Measurements from ENCODE around the gene ZNF556. TPM values are rescaled to one million over a fixed set of nuclear protein-coding genes. Genes with fewer than 3 reads are reported as not detected.

The ZNF556 gene
- total and polyA plus RNA-seq, 10 donors = under 0.01 to 0.27 (median 0.22) TPM; not detected in 5

DNA sequence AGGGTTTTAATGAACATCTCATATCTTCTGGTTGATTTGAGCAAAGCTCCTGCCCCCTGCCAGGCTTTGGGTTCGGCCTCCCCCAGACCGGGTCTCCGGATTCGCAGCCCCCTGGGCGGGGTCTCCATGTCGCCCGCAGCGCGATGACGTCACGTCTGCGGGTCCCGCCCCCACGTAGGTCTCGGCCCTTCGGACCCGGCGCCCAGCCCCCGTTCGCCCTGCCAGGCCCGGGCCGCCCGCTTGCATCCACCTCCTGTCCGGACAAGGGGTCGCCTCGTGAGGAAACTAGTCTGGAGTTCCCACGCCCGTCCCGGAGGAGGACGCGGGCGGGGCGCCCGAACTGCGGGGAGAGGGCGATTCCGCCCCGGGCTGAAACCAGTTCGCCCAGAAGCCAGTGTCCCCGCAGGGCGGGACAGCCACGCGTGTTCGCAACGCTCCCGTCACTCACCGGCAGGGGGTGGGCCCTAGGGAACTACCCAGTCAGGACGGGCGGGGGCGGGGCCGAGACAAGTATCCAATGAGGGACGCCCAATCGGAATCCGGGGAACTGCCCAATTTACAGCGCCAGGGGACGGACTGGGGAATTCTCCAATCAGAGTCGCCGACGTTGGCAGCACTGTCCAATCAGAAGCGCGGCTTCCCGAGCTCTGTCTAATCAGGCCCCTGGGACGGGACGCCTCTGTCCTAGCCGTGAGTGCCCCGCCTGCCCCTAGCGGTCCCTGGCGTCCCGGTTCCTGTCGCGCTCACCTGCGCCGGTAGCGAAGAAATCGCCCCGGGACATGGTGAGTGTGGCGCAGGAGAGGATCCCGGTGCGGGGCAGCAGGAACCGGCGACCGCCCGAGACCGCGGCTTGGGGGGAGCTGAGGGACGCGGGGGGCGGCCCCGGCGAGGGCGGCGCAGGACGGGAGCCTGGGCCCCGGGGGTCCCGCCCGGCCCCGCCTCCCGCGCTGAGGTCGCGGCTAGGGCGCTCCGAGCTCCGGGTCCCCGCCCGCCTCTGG, 26.0 kb upstream of the ZNF556 start, which contains the start of gene ZNF555:
Gene ZNF555 (plus strand): TSS at position 682 of the 998 bp plus-strand sequence. CDS start 98 bp downstream, at position 780.
- WGBS, 5 donors = 0 to 1% (median 1%) methylated on average over 44 to 106 of the region's 106 CpGs
- Histone ChIP-seq H3K36me3 (peaks cover 0 to 19% (median 0%) of the 10 kb centered on the region in 6 donors), H3K4me3 (peak within 1 kb of the TSS; percentile 74 to 93 (median 86)), H3K9me3 (peaks cover 3 to 53% (median 42%) of the 10 kb centered on the region in 8 donors), H3K4me1 (peaks cover 10 to 32% (median 18%) of the 10 kb centered on the region in 6 donors), H3K27ac (peak within 1 kb of the TSS; percentile 72 to 95 (median 90)), H3K27me3 (replicated peaks in 1 of 7) (no peaks in the 10 kb centered on the region)
- intact Hi-C loops (cut with DNase I; ENCODE audit: low total_unique reads) = no loop called here
- TF ChIP-seq CTCF (IDR thresholded peaks at IDR 0.05 in 8 of 11, conservative IDR thresholded peaks at IDR 0.05 in 3 of 11) (peak; percentile 52 to 85 (median 76)), POLR2A (IDR thresholded peaks at IDR 0.05) (no peak), POLR2AphosphoS5 (IDR thresholded peaks at IDR 0.05) (peak; percentile 80 to 88 (median 87))
- peak; percentile 98 for DNase-seq

GRCh38 chr19:2841855-2842574, 25.1 kb upstream of the ZNF556 start:
- TF ChIP-seq POLR2AphosphoS5 (IDR thresholded peaks at IDR 0.05) = no peak
- no peak for TF ChIP-seq CTCF (IDR thresholded peaks at IDR 0.05 in 8 of 11, conservative IDR thresholded peaks at IDR 0.05 in 3 of 11)
- no peak for TF ChIP-seq POLR2A (IDR thresholded peaks at IDR 0.05)
- Histone ChIP-seq H3K36me3 (peaks cover 0 to 23% (median 0%) of the 10 kb centered on the region in 6 donors), H3K9me3 (peaks cover 0 to 53% (median 40%) of the 10 kb centered on the region in 8 donors), H3K4me3 (peak overlapping the region; percentile 74 to 93 (median 86)), H3K4me1 (peaks cover 10 to 32% (median 18%) of the 10 kb centered on the region in 6 donors), H3K27ac (peak overlapping the region in 7 of 8 donors; percentile 72 to 95 (median 91)), H3K27me3 (replicated peaks in 1 of 7) (no peaks in the 10 kb centered on the region)
- intact Hi-C loops (cut with DNase I; ENCODE audit: low total_unique reads) = no loop called here
- WGBS, 5 donors = 3 to 6% (median 4%) methylated on average over 36 to 62 of the region's 62 CpGs
- peak; percentile 82 for DNase-seq

DNA sequence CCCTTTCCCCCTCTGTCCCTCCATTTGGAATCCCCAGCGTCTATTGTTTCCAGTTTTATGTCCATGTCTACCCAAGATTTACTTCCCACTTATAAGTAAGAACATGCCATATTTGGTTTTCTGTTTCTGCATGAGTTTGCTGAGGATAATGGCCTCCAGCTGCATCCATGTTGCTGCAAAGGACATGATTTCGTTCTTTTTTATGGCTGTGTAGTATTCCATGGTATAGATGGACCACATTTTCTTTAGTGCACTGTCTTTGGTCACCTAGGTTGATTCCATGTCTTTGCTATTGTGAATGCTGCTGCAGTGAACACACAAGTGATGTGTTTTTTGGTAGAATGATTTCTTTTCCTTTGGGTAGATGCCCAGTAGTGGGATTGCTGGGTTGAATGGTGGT, 22.0 kb upstream of the ZNF556 start:
- Histone ChIP-seq H3K36me3 (peaks cover 0 to 43% (median 0%) of the 10 kb centered on the region in 6 donors), H3K27me3 (replicated peaks in 1 of 7) (no peaks in the 10 kb centered on the region), H3K27ac (no peak overlapping the region), H3K4me1 (peaks cover 10 to 32% (median 18%) of the 10 kb centered on the region in 6 donors), H3K9me3 (peaks cover 2 to 55% (median 33%) of the 10 kb centered on the region in 8 donors), H3K4me3 (no peak overlapping the region)
- no peak for DNase-seq
- intact Hi-C loops (cut with DNase I; ENCODE audit: low total_unique reads) = no loop called here
- TF ChIP-seq CTCF (IDR thresholded peaks at IDR 0.05 in 8 of 11, conservative IDR thresholded peaks at IDR 0.05 in 3 of 11) (no peak), POLR2A (IDR thresholded peaks at IDR 0.05) (no peak), POLR2AphosphoS5 (IDR thresholded peaks at IDR 0.05) (no peak)
- WGBS, 5 donors = 93 to 100% (median 95%) methylated on average over 2 of the region's 2 CpGs

Measured in spleen (tissue), 11 donors.